GM23338 (cell line): ENCODE results near the gene SIVA1. TPM values are rescaled to one million over a fixed set of nuclear protein-coding genes. Genes with fewer than 3 reads are reported as not detected.

Experiments used
- ATAC-seq: fragments of 200-7000 bp; cut with Tn5 transposase; 3 replicates; pipeline ENCODE4 v1.9.1; 2020
- DNase-seq: peaks from one replicate; pipeline ENCODE4 v3.0.0-alpha.2; 2015; ENCODE audit warnings: low spot score
- H2AFZ ChIP-seq: fragments of 200-600 bp; sonication (generic); 2 replicates; pipeline ENCODE4 v1.8.0; 2016; ENCODE audit warnings: antibody characterized with exemption, mild to moderate bottlenecking, moderate library complexity
- H3F3A ChIP-seq: fragments of 200-600 bp; sonication (generic); replicated peaks from 2 replicates; pipeline ENCODE4 v1.8.0; 2017; ENCODE audit warnings: antibody characterized with exemption, mixed run types, low read depth
- H3K27ac ChIP-seq: fragments of 200-600 bp; sonication (generic); 2 replicates; pipeline ENCODE4 v1.6.1; 2016; ENCODE audit warnings: low read depth
- H3K27me3 ChIP-seq: fragments of 200-600 bp; sonication (generic); 2 replicates; pipeline ENCODE4 v1.8.0; 2016; ENCODE audit warnings: mild to moderate bottlenecking, mixed run types, moderate library complexity; ENCODE audit not compliant: insufficient read depth
- H3K36me3 ChIP-seq: fragments of 200-600 bp; sonication (generic); 2 replicates; pipeline ENCODE4 v1.8.0; 2016; ENCODE audit warnings: mild to moderate bottlenecking; ENCODE audit not compliant: insufficient read depth
- H3K4me1 ChIP-seq: fragments of 200-600 bp; sonication (generic); 2 replicates; pipeline ENCODE4 v1.8.0; 2016; ENCODE audit warnings: mild to moderate bottlenecking, moderate library complexity; ENCODE audit not compliant: insufficient read depth
- H3K4me2 ChIP-seq: fragments of 200-600 bp; sonication (generic); 2 replicates; pipeline ENCODE4 v1.7.1; 2017; ENCODE audit warnings: mixed run types
- H3K4me3 ChIP-seq: fragments of 200-600 bp; sonication (generic); 2 replicates; pipeline ENCODE4 v1.6.1; 2016; ENCODE audit warnings: mixed run types
- H3K79me2 ChIP-seq: fragments of 200-600 bp; sonication (generic); replicated peaks from 2 replicates; pipeline ENCODE4 v1.8.0; 2017; ENCODE audit warnings: mild to moderate bottlenecking; ENCODE audit not compliant: insufficient read depth
- H3K9me2 ChIP-seq: fragments of 200-600 bp; sonication (generic); 2 replicates; pipeline ENCODE4 v1.8.0; 2017; ENCODE audit not compliant: insufficient read depth
- H4K20me1 ChIP-seq: fragments of 200-600 bp; sonication (generic); replicated peaks from 2 replicates; pipeline ENCODE4 v1.8.0; 2017; ENCODE audit warnings: mild to moderate bottlenecking; ENCODE audit not compliant: insufficient read depth
- H3K27ac Mint-ChIP-seq: 2 replicates; pipeline ENCODE4 v1.8.0; 2020; ENCODE audit warnings: inconsistent platforms, mild to moderate bottlenecking, moderate library complexity, mixed read lengths
- H3K27me3 Mint-ChIP-seq: 3 replicates; pipeline ENCODE4 v1.8.0; 2022; ENCODE audit warnings: low read depth, mild to moderate bottlenecking, moderate library complexity, mixed read lengths, inconsistent platforms; ENCODE audit not compliant: insufficient read depth, poor library complexity
- H3K36me3 Mint-ChIP-seq: 3 replicates; pipeline ENCODE4 v1.8.0; 2021; ENCODE audit warnings: low read depth, mild to moderate bottlenecking, inconsistent platforms, moderate library complexity, mixed read lengths
- H3K4me1 Mint-ChIP-seq: 3 replicates; pipeline ENCODE4 v1.8.0; 2020; ENCODE audit warnings: mild to moderate bottlenecking, inconsistent platforms, mixed read lengths
- H3K4me3 Mint-ChIP-seq: 3 replicates; pipeline ENCODE4 v1.8.0; 2021; ENCODE audit warnings: moderate library complexity, mild to moderate bottlenecking, inconsistent platforms, mixed read lengths
- H3K9me3 Mint-ChIP-seq: 3 replicates; pipeline ENCODE4 v1.8.0; 2020; ENCODE audit warnings: moderate library complexity, mild to moderate bottlenecking, inconsistent platforms, mixed read lengths
- CREB1 ChIP-seq: fragments of 250-450 bp; sonication (Bioruptor Pico); IDR thresholded peaks from 2 replicates; pipeline ENCODE4 v1.5.0; 2020; ENCODE audit warnings: low read depth, mild to moderate bottlenecking, moderate library complexity
- CTCF ChIP-seq, 2 experiments: fragments of 200-600 bp in 1 of 2; sonication (generic) in 1 of 2; conservative IDR thresholded peaks; 2 replicates each; pipeline versions ENCODE4 v1.5.1 to v1.6.1; 2016 to 2017; ENCODE audit warnings: antibody characterized with exemption in 2 of 2, low read depth in 2 of 2, mild to moderate bottlenecking in 2 of 2, moderate library complexity in 1 of 2
- ETS1 ChIP-seq: IDR thresholded peaks from 2 replicates; pipeline ENCODE4 v1.6.1; 2016; ENCODE audit warnings: antibody characterized with exemption
- EZH2 ChIP-seq: fragments of 200-600 bp; sonication (generic); IDR thresholded peaks from one replicate; pipeline ENCODE4 v1.8.0; 2017; ENCODE audit warnings: antibody characterized with exemption, mild to moderate bottlenecking, low read depth; ENCODE audit not compliant: unreplicated experiment
- EZH2phosphoT487 ChIP-seq: fragments of 200-600 bp; sonication (generic); IDR thresholded peaks from one replicate; pipeline ENCODE4 v1.8.1; 2018; ENCODE audit warnings: antibody characterized with exemption; ENCODE audit not compliant: unreplicated experiment
- JUNB ChIP-seq: IDR thresholded peaks from one replicate; pipeline ENCODE4 v1.6.1; 2016; ENCODE audit warnings: antibody characterized with exemption; ENCODE audit not compliant: unreplicated experiment
- NANOG ChIP-seq: IDR thresholded peaks from 2 replicates; pipeline ENCODE4 v1.6.1; 2016; ENCODE audit warnings: antibody characterized with exemption, borderline replicate concordance
- POLR2AphosphoS5 ChIP-seq: IDR thresholded peaks from 2 replicates; pipeline ENCODE4 v1.6.1; 2016; ENCODE audit warnings: antibody characterized with exemption, low read depth
- REST ChIP-seq: IDR thresholded peaks from one replicate; pipeline ENCODE4 v1.6.1; 2018; ENCODE audit warnings: antibody characterized with exemption; ENCODE audit not compliant: unreplicated experiment
- STAT1 ChIP-seq: IDR thresholded peaks from one replicate; pipeline ENCODE4 v1.6.1; 2016; ENCODE audit warnings: antibody characterized with exemption; ENCODE audit not compliant: unreplicated experiment
- ZNF114 ChIP-seq: fragments of 250-450 bp; sonication (Bioruptor Pico); IDR thresholded peaks from 2 replicates; pipeline ENCODE4 v1.5.0; 2020; ENCODE audit warnings: mild to moderate bottlenecking, moderate library complexity
- ZNF331 ChIP-seq: fragments of 250-450 bp; sonication (Bioruptor Pico); IDR thresholded peaks from 2 replicates; pipeline ENCODE4 v1.5.0; 2020; ENCODE audit warnings: low read depth, mild to moderate bottlenecking, moderate library complexity
- ZNF462 ChIP-seq: fragments of 250-450 bp; sonication (Bioruptor Pico); IDR thresholded peaks from 2 replicates; pipeline ENCODE4 v1.5.0; 2020; ENCODE audit warnings: mild to moderate bottlenecking, moderate library complexity
- polyA plus RNA-seq: library from polyadenylated mRNA; unstranded; fragments of >200 nt; fragmentation: Nextera tagmentation; extraction: Ambion mirVana; gene quantifications from 2 replicates; pipeline ENCODE4 v1.2.1, GENCODE V29; 2016
- total RNA-seq: library from RNA; depleted of rRNA; stranded (reverse); fragments of >200 nt; shearing (Covaris generic); gene quantifications from 2 replicates; pipeline ENCODE4 v1.2.3, GENCODE V29; 2014

The SIVA1 gene
- total and polyA plus RNA-seq, 2 experiments from 2014 or later = 215 to 392 TPM

GRCh38 chr14:104744484-104744883, 8.5 kb upstream of the SIVA1 start:
- Histone ChIP-seq H3K79me2 (no peaks in the 10 kb centered on the region), H3K4me2 (no peak overlapping the region), H3K9me2 (no peaks in the 10 kb centered on the region), H3K36me3 (no peaks in the 10 kb centered on the region), H3F3A (no peaks in the 10 kb centered on the region), H3K4me3 (no peak overlapping the region), H3K4me1 (no peaks in the 10 kb centered on the region), H2AFZ (no peak overlapping the region), H4K20me1 (no peaks in the 10 kb centered on the region), H3K27me3 (no peaks in the 10 kb centered on the region), H3K27ac (no peak overlapping the region)
- Mint-ChIP-seq H3K36me3 (peaks cover 5% of the 10 kb centered on the region; the same call in 1 of the 3 replicates), H3K4me1 (peaks cover 4% of the 10 kb centered on the region; the same call in 2 of the 3 replicates), H3K9me3 (peaks cover 4% of the 10 kb centered on the region; the same call in 2 of the 3 replicates), H3K27me3 (peaks cover 17% of the 10 kb centered on the region), H3K4me3 (no peak overlapping the region), H3K27ac (no peak overlapping the region)
- DNase-seq (no peak), ATAC-seq (no peak)
- no peak for TF ChIP-seq CTCF (conservative IDR thresholded peaks at IDR 0.05; ENCODE audit: low read depth in 2 of 2)
- no peak for TF ChIP-seq JUNB
- no peak for TF ChIP-seq NANOG
- no peak for TF ChIP-seq CREB1 (CRISPR knock-in tag)
- TF ChIP-seq ETS1 = no peak
- TF ChIP-seq ZNF331 (CRISPR knock-in tag) = no peak
- TF ChIP-seq EZH2 = no peak
- TF ChIP-seq REST = no peak
- no peak for TF ChIP-seq ZNF462 (CRISPR knock-in tag)
- TF ChIP-seq EZH2phosphoT487 = no peak
- no peak for TF ChIP-seq STAT1
- TF ChIP-seq POLR2AphosphoS5 = no peak
- no peak for TF ChIP-seq ZNF114 (CRISPR knock-in tag)
